IPS-NIHi7 (cell line): ENCODE results near the gene FMNL2.

Experiments
- DNase-seq: peaks from one replicate; pipeline ENCODE4 v3.0.0; 2012; ENCODE audit warnings: mixed read lengths; ENCODE audit errors: extremely low spot score

The FMNL2 gene

DNA sequence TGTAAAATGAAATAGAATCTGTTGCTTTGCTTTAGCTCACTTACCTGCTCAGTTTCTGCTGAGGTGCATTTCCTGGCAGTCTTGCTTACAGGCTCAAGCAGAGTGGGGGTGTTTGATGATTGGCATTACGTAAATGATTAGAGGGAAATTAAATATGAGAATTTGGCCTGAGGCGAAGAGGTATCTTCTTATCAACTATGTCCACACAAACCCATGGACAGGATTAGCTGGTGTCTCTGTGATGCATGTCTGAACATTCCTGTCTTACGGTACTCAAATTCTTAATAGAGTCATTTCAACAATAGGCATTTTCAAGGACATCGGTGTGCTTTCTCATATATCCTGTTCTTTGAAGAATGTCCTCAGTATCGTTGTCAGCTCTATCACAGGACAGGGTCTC lies 280.2 kb downstream of the FMNL2 start:
- no peak for DNase-seq

DNA sequence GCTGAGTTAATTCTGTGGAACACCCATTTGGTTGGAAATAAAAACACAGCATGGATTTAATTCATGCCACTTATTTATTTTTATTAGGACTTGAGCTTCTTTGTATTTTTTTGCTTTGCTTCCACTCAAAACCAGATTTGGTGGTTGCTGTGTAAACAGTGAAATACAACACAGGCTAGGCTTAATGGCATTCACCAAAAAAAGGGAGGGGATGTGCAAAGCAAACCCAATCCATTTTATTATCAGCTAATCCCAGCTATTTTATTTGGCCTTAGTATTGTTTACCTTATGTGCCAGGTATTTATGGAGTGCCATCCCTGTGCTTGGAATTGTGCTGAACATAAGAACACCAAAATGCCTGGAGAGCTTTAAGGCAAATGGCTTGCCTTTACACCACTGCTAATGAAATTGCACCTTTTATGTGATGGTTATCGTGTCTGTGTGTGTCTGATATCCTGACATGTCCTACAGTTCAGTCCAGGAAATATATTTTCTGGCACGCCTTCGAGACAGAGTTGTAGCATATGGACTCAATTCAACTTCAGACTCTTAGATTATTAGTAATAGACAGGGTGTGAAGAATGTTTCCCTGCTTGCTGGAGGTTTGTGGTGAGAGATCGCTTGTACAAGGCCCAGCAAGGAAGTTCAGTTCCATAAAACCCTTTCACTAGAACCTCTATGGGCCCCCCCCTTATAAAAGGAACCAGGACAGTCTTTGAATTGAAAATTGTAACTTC lies 282.6 kb downstream of the FMNL2 start:
- no peak for DNase-seq

DNA sequence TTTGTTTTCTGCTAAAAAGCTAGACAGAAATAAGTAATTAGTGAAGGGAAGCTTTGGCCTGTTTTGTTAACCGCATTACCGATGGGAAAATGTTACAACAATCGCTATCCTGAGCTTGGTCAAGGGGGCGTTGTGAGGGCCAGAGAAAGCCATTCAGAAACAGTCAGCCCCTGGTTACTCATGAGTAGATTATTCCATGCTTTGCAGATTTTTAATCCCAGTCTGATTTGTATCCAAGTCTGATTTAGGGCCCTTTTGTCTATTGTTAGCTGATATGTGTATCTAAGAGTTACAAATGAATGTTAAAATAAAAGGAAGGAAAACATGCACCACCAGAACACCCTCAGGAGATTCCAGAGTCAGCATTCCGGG lies 283.2 kb downstream of the FMNL2 start:
- no peak for DNase-seq

DNA sequence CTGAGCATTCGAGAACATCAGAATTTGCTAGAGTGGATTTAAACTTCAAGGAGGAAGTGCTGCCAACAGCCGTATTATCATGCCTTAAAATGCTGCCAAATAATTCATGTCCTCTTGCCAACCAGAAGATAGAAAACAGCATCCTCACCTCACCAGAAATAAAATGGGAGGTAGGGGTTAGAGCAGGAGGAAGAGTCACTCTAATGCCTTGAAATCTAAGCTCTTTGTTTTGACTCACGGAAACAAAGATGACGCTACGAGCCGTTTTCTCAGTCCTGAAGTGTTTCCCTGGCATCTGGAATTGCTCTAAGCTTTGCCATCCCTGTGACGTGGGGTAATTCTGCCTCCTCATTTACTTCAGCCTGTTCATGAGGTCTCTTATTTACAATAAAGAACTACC lies 285.2 kb downstream of the FMNL2 start:
- DNase-seq, result no peak

DNA sequence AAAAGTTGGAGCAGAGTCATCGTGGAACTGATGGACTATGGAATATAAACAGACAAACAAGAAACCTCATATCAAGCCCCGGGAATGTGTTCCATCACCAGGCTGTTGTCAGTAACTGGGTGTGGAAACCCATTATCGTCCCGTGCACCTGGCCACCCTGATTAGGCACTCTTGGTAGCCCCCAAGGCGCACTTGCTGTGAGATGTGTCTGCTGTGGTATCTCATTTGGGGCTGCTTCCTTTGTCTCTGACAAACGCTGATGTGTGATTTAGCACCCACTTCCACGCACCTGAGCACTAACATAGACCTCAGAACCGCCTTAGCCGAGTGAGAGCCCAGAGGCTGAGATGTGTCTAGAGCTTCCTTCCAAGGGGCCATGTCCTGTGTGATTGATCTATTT lies 286.0 kb downstream of the FMNL2 start:
- DNase-seq, result no peak

DNA sequence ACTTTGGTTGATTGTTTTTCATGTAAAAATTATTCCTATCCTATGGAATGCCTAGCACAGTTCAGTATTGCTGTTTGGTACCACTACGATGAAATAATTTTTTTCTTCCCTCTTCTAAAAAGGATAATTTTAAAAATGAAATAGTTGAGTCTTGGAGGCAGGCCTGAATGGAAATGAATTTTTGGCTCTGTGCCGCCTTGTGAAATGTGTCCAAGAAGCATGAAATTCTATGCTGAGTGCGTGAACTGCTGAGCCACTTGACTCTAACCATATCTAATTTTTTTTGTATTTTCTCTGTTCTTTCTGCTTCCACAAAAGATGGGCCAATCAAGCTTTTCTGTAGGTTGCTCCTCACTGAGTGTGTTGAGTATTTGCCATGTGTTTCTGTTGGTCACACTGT lies 287.2 kb downstream of the FMNL2 start:
- no peak for DNase-seq

DNA sequence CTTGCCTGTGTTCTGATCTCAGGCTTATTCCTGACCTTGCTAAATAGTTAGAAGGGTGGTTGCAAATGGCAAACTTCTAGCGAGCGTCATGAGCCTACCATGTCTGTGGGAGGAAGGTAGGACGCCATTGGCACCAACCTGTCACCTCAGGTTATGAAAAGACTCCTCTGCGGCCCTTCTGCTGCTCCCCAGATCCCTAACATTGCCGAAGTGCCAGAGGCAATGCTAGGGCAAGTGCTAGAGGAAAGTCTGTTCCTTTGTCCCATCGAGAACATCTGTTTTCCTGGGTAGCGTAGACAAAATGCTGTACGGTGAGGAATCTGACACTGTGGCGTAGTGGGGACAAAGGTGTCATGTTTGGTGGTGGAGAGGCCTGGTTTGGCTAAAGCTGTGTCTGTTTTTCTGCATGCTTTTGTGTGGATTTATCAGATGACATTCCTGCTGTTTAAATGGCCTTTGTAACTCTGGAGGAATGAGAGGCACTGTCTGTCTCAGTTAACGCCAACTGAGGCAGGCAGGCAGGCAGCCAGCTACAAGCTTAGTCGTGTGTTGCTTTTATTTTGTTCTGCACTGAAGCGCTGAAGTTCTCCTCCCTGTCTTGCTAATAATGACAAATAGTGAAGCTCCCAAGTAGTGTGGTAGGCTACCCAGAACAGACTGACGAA lies 288.2 kb downstream of the FMNL2 start:
- no peak for DNase-seq

DNA sequence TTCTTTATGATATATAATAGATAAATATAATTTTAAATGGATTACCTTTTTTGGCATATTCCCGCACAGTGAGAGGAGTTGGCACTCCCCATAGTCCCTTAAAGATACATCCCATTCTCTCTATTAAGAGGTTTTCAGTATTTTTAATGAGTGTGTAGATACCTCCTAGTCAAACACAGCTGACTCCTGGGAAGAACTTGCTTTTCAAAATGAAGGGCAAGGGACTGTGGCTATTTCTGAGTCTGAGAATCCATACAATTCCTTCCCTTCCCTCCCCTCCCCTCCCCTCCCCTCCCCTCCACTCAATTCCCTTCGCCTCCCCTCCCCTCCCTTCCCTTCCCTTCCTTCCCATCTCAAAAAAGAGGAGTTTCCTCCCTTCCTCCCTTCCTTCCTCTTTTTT lies 288.8 kb downstream of the FMNL2 start:
- no peak for DNase-seq

DNA sequence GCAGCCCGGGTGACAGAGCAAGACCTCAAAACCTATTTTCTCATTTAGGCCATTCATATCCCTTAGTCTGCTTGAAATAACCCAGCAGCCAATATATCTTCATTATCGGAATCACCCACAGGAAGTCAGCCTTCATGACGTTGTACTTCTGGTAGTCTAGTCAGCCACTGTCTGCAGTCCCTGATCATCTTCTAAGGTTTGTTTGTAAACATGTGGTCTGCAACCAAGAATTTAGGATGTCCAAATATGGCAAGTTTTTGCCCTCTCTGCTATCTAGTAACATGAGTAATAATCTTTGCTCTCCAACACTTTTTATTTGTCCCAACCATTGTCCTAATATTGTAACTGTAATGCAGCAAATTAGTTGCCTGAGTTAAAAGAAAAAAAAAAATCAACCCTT lies 289.8 kb downstream of the FMNL2 start:
- no peak for DNase-seq

DNA sequence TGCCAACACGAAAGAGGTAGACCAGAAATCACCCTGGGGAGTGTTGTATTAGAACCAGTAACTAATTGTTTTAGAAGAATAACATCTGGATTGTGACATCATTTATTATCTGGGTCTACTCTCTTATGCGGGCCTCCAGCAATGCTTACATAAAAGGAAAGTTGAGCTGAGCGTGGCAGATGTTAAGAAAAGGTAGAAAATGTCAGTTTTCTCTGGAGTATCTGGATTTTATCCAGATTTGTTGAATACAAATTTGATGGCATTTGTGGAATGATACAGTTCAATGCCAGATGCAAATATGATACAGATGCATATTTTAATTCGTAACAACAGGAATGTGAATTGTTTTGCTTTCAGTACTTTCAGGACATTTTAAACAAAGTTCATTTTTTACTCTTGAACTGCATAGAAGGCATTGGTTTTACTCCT lies 292.0 kb downstream of the FMNL2 start:
- DNase-seq, result no peak

DNA sequence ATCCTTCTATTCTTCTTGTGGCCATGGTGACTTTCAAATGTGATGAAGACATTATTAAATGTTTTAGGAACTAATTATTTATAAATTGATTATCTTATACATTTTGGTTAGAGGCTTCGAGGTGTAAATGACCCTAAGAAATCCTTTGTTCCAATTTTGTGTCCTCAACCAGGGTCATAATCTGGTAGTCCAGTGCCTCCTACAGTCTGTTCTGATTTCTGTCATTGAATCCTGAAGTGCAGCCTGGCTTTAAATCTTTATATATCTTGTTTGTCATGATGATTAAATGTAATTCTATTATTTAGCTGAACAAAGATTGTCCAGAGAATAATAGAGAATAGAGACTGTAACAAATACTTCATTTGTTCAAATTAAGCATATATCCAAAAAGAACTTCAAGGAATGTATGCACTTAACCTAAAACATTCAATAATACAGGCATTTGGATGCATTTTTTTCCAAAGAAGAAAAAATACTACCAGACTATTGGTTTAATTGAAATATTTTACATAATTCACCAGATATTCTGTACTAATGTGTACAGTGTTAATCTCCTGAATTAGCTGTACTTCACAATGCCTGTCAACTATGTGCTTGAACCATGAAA lies 292.5 kb downstream of the FMNL2 start:
- no peak for DNase-seq

DNA sequence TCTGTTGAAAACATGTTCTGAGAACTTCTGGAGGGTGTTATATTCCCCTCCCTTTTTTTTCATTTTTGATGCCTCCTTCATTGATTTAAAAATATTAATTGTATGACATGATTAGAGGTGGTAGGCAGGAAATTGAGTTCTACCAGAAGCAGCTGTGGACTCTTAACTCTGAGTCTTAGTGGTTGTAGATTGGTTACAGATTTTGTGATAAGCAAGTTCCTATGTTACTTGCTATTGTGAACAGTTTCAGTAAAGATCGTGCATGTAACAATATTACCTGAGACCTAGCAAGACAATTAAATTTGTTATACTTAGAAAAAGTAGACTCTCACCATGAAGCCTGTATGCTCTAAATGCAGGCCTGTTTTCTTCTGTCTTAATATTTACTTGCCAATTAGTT lies 294.2 kb downstream of the FMNL2 start:
- no peak for DNase-seq

DNA sequence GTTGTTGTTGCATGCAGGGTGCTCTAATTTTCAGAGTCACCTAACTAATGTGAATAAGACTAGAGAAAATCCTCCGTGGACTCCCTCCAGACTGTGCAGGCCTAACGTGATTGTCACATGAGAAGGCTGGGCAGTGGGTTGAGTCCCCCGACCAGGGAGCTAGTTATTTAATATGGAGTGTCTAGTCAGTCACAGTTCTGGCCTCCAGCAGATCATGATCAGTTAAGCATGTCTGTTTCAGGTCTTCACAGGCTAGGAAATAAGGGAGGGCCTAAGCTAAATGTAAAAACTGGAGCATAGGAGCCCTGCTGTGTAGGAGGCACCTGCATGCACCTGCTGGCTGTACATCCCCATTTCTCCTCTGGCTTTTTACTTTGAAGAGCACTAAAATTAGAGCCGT lies 295.5 kb downstream of the FMNL2 start:
- DNase-seq, result no peak

DNA sequence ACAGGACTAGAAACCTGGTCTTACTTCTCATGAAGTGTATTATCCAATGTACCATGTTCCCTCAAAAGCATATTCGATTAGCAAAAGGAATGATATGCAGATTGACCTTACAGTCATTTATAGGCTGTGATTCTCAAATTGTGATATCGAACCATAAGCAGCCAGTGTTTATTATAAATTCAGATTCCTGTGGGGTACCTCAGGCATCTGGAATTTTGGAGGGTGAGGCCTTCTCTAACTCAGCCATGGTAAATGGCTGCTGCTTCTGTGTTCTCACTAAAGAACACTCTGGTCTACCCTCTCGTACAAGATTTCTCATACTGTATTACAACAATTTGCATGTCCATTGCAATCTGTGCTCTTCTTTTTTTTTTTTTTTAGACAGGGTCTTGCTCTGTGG lies 297.8 kb downstream of the FMNL2 start:
- DNase-seq, result no peak

DNA sequence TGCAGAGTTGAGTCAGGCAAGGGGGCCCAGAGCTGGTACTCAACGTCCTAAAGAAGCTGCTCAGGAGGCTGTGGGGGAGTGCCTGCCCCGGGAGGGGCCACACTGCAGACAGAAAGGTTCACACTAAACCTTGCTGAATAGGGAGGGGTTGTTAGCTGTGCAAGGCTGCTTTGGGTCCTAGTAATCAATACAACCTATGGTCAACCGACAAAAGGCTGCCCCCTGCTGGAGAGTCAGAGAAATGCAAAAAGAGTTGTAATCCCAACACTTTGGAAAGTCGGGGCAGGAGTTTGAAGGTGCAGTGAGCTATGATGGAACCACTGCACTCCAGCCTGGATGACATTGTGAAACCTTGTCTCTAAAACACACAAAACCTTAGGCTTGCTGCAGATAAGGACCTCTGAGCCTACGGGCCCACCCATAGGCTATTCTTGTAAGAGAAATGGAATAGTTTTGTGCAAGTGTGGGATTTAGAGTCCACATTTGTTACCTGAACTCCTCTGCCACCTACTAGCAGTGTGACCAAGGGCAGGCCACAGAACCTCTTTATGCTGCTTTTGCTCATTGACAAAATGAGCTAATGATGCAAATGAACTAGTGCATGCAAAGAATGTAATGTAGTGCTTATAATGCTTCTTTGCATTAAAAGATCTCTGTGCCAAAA lies 300.8 kb downstream of the FMNL2 start:
- DNase-seq, result peak; percentile 86

DNA sequence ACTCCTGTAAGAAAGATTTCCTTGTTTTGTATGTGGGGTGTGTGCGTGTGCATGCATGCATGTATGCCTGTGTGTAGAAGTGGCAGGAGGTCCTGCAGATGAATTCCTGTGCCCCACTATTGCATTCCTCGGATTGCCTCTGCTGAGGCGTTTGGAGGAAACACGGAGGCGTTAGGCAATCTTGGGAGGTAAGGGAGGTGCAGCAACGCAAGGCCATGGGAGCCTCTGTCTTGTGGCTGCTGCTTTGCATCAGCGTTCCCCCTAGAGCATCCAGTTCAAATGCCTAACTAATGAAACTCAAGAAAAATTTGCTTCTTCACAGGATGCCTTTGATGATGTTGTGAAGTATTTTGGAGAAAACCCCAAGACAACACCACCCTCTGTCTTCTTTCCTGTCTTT lies 302.3 kb downstream of the FMNL2 start:
- DNase-seq, result no peak

DNA sequence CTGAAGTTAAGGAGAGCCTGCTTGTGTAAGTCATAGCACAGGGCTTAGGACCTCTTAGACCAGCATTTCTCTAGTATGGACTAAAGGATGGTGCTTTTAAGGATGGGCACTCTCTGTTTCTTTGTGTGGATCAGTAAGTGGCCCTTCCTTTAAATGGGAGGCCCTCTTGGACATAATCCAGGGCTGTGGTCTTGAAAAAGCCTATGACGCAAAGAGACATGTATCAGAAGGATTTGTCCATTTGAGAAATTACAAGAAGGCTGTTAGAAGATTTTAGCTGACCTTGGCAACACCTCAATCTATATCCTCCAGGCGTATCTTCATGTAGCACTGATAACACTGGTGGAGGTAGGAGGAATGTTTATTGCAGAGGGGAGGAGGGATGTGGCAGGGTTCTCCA lies 303.1 kb downstream of the FMNL2 start:
- no peak for DNase-seq

DNA sequence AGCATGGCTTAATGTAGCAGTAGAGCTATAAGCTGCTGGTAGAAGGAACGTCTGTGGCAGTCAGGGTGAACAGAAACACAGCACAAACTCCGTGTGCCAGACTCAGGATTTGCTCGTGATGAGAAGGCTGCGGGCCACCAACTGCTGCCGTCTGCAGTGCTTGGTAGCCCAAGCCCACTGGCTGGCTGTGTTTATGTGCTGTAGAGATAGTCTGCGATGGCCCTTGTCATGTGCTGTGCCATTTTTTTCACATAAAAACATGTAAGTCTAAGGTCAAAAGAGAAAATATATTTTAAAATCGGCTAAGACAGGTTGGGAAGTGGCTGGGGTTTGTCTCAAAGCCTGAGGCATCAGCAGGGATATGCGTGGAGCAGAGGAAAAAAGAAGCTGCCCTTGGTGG lies 303.6 kb downstream of the FMNL2 start:
- no peak for DNase-seq

DNA sequence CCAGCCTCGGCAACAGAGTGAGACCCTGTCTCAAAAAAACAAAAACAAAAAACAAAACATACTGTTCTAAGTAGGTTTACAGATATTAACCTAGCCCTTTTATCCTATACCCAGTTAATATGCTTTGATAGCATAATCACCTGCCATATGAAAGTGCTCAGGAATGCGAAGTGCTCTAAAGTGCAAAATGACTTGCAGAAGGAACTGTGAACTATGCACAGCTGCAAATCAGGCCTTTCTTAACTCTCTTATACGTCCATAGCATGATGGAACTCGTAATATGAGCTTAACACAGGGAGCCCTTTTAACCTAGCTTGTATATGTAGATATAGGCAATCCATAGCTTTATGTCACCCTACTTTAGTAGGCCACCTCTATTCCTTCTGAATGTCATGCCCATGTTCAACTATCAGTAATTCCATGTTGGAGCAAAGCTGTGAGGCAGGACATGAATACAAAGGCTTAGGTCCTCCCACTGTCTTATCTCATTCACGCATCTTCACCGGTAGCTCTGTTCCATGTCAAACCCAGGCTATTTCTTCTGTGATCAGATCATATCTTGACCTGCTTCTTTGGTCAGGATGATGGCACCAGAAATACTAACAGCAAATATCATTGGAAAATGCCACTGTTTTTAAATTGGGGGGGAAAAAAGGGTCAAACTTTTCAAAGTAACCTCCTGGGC lies 309.4 kb downstream of the FMNL2 start:
- no peak for DNase-seq

DNA sequence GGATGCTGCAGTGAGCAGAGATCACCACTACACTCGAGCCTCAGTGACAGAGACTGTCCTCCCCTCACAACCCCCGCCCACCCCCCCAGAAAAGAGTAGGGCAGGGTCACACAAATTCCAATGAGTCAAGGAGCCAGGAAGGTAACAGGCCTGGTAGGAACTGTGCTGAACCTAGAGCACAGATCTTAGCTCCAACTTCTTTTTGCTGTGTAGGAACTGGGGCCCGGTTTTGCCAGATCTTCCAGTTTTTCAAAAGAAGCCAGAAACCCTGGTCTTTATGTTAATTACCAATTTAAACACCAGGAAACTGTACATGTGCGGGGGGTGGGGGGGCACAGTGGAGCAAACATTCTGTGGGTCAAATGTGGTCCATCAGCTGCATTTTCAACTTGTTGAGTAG lies 311.3 kb downstream of the FMNL2 start:
- DNase-seq, result no peak

DNA sequence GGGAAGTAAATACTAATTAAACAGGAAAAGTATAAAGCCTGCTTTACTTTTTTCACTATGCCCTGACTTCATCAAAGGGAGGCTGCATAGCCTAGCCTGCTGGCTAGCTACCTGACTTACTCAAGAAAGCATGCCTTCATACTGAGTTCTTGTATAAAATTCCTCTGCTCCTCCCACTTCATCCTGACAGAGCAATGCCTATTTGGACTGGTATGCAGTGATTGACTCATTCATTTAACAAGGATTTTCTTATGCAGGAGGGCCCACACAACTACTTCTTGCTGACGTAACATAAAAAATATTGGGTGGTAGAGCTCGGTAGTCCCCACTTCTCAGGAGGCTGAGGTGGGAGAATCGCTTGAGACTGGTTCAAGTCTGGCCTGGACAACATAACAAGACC lies 311.8 kb downstream of the FMNL2 start:
- no peak for DNase-seq

DNA sequence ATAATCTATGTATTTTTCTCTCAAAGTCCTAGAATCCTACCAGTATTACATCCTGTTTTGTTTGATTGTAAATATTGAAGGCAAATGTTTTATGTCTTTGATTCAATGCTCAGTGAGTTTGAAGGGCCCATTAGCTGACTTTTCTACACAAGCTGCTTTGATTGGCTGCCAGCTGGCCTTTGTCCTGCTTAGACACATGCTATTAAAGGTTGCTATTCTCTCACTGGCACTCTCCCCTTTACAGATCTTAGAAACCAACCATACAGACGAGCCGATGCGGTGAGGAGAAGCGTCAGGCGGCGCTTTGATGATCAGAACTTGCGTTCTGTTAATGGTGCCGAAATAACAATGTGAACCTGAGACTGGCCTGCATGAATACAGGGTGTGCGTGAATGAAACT lies 312.6 kb downstream of the FMNL2 start:
- DNase-seq, result no peak
